Lower lobe of right lung (tissue), 2 donors: Measurements from ENCODE around the gene WBP2. TPM values are rescaled to one million over a fixed set of nuclear protein-coding genes. Genes with fewer than 3 reads are reported as not detected.
A peak's percentile ranks its signal among the peaks of the same experiment; 100 is the strongest.

Experiments used
- ATAC-seq, 2 donors: fragments of 200-7000 bp; cut with Tn5 transposase; one replicate each; pipeline ENCODE4 v1.9.1; 2020 to 2022; ENCODE audit warnings: mild to moderate bottlenecking in 2 of 2, moderate library complexity in 2 of 2
- DNase-seq: peaks from one replicate; pipeline ENCODE4 v3.0.0-alpha.2; 2020
- H3K27ac ChIP-seq: fragments of 200-600 bp; one replicate; pipeline ENCODE4 v1.8.0; 2022
- H3K27me3 ChIP-seq: fragments of 200-600 bp; one replicate; pipeline ENCODE4 v1.8.0; 2022; ENCODE audit warnings: low read depth
- H3K36me3 ChIP-seq: fragments of 200-600 bp; one replicate; pipeline ENCODE4 v1.8.0; 2022; ENCODE audit warnings: mild to moderate bottlenecking
- H3K4me1 ChIP-seq: fragments of 200-600 bp; one replicate; pipeline ENCODE4 v1.8.0; 2022
- H3K4me3 ChIP-seq: fragments of 200-600 bp; one replicate; pipeline ENCODE4 v1.8.0; 2022; ENCODE audit warnings: mild to moderate bottlenecking
- H3K9me3 ChIP-seq: fragments of 200-600 bp; one replicate; pipeline ENCODE4 v1.8.0; 2022
- intact Hi-C: fragments of 100-400 bp; cut with DNase I; formaldehyde crosslinking; loops from one replicate; pipeline ENCODE4 v1.11.0; 2022
- total RNA-seq: library from RNA; stranded (reverse); fragmentation: NEBNext Ultra II Directional; extraction: Animal tissue kit (Norgen Biotek cat#: 25700); gene quantifications from one replicate; pipeline ENCODE4 v1.2.1, GENCODE V29; 2021
- TF ChIP-seq, protein P1 (sequence below): fragments of 200-600 bp; IDR thresholded peaks from one replicate; pipeline ENCODE4 v1.8.0; 2022; ENCODE audit warnings: antibody characterized with exemption, mild to moderate bottlenecking
- donor health status: DM: no; HTN: yes; CAD: no; lungs with severe emphysema.

Gene WBP2
- total RNA-seq, 1 donor from 2014 or later = 145 TPM

DNA sequence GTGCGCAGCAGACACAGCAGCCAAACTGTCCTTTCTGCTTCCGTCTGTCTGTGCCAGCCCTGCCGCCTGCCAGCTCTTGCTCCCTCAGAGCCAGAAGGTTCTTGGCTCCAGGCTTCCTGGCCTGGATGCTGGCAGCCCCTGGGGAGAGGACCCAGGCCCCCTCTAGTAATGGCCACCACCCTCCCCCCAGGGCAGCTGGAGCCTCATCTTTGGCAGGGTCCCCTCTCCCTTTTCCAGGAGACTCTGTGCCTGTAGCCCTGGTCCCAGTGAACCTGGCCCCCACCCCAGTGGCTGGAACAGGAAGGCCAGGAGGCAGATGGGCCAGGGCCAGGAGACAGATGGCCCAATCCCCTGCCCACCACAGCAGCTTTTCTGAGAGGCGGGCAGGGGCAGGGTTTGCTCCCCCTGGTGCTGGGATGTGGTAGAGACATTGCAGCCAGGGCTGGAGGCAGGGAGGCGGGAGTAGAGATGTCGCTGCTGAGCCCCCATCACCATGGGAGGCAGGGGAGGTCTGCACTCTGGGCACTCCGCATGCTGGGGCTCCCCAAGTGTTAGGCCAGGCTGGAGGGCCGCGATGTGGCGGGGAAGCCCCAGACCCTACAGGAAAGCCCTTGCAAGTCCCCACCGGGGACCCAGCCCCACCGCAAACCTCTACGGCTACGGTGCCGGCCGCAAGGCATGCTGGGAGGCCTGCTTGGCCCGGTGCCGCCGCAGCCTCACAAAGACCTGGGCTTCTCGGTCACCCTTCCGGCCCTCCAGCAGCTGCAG, 27.6 kb downstream of the WBP2 start:
- H3K9me3 ChIP-seq = no peaks in the 10 kb centered on the region
- TF ChIP-seq, protein P1, sequence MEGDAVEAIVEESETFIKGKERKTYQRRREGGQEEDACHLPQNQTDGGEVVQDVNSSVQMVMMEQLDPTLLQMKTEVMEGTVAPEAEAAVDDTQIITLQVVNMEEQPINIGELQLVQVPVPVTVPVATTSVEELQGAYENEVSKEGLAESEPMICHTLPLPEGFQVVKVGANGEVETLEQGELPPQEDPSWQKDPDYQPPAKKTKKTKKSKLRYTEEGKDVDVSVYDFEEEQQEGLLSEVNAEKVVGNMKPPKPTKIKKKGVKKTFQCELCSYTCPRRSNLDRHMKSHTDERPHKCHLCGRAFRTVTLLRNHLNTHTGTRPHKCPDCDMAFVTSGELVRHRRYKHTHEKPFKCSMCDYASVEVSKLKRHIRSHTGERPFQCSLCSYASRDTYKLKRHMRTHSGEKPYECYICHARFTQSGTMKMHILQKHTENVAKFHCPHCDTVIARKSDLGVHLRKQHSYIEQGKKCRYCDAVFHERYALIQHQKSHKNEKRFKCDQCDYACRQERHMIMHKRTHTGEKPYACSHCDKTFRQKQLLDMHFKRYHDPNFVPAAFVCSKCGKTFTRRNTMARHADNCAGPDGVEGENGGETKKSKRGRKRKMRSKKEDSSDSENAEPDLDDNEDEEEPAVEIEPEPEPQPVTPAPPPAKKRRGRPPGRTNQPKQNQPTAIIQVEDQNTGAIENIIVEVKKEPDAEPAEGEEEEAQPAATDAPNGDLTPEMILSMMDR = peak; percentile 67
- H3K27ac ChIP-seq = peak overlapping the region; percentile 71
- peak overlapping the region; percentile 39 for H3K4me3 ChIP-seq
- peaks cover 81% of the 10 kb centered on the region for H3K36me3 ChIP-seq
- DNase-seq (no peak), ATAC-seq (peak; percentile 39 to 64)
- no peaks in the 10 kb centered on the region for H3K27me3 ChIP-seq
- H3K4me1 ChIP-seq = peaks cover 20% of the 10 kb centered on the region
- intact Hi-C loops = no loop called here

DNA sequence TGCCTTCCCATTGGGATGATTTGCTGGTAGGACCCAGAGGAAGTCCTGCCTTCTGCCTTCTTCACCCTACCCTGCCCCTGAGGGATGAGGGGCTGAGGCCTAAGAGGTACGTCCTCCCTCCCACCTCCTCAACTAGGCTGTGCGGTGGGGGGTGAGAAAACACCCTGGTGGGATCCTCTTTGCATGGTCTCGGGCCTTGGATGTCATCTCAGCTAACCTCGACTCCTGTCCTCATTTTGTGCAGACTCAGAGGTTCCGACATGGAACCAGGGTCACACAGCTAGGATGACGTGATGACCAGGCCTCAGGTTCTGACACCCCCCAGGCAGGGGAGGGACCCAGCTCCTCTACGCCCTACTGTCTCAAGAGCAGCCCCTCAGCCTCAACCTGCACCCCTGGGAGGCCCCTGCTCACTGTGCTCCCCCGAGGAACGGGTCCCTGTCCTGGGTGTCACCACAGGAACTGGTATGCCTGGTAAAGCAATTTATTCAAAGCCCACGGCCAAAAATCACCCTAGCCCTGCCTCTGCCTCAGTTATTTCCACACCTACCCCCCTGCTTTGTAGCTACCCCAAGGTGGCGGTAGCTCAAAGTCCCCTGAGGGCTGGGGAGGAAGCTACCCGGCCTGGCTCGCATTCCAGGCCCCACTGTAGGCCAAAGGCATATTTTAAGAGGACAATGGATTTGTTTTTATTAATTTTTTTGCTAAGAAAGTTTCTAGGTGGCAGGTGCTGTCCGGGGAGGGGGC, 28.4 kb downstream of the WBP2 start:
- H3K4me1 ChIP-seq = peaks cover 20% of the 10 kb centered on the region
- TF ChIP-seq, protein P1 = no peak
- no peak for DNase-seq
- no peaks in the 10 kb centered on the region for H3K27me3 ChIP-seq
- no peak overlapping the region for H3K4me3 ChIP-seq
- intact Hi-C loops = no loop called here
- H3K9me3 ChIP-seq = no peaks in the 10 kb centered on the region
- peak overlapping the region; percentile 71 for H3K27ac ChIP-seq
- no peak for ATAC-seq
- peaks cover 89% of the 10 kb centered on the region for H3K36me3 ChIP-seq

DNA sequence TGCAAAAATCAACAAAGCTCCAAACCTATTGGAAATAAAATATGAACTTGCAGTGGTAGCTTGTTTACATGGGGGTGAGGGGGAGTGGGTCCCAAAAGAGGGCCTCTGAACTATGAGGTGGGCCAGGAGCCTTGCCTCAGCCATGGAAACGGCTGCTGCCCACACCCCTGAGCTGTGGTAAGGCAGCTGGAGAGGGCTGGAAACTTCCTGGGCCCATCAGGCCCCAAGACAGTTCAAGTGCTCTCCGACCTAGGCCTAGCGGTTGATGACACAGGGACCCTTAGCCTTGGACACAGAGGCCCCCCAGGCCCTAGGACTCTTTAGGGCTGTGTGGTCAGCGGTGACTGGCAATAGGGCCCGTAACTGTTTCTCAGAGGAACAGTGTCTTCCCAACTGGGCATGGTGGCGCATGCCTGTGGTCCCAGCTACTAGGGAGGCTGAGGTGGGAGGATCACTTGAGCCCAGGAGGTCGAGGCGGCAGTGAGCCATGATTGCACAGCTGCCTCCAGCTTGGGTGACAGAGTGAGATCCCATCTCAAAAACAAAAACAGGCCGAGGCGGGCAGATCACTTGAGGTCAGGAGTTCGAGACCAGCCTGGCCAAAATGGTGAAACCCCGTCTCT, 29.3 kb downstream of the WBP2 start:
- H3K9me3 ChIP-seq = no peaks in the 10 kb centered on the region
- H3K4me3 ChIP-seq = no peak overlapping the region
- no peaks in the 10 kb centered on the region for H3K27me3 ChIP-seq
- ATAC-seq (no peak), DNase-seq (no peak)
- H3K4me1 ChIP-seq = peaks cover 20% of the 10 kb centered on the region
- intact Hi-C loops = no loop called here
- TF ChIP-seq, protein P1 = no peak
- H3K36me3 ChIP-seq = peaks cover 93% of the 10 kb centered on the region
- no peak overlapping the region for H3K27ac ChIP-seq

DNA sequence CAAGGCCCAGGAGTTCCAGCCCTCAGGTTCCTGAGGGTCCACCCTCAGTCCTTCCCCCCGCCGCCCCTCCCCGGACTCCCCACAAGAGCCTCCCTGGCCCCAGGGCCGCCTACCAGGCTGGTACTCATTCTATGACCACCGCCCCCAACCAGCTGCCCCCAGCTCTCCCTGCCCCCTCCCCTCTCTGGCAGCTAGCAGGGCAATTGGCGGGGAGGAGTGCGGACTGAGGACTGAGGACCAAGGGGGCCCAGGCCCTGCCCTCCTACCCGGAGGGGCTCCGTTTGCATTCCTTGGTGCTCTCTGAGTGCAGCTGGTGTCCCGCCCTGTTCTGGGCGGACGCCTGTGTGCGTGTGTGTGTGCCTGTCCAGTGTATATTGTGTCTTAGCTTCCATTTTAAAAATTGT, 30.0 kb downstream of the WBP2 start:
- ATAC-seq = no peak
- Histone ChIP-seq H3K4me3 (no peak overlapping the region), H3K36me3 (peaks cover 93% of the 10 kb centered on the region), H3K27ac (no peak overlapping the region), H3K9me3 (no peaks in the 10 kb centered on the region), H3K27me3 (no peaks in the 10 kb centered on the region), H3K4me1 (peaks cover 20% of the 10 kb centered on the region)
- no peak for DNase-seq
- intact Hi-C loops = no loop called here
- TF ChIP-seq, protein P1 = no peak

DNA sequence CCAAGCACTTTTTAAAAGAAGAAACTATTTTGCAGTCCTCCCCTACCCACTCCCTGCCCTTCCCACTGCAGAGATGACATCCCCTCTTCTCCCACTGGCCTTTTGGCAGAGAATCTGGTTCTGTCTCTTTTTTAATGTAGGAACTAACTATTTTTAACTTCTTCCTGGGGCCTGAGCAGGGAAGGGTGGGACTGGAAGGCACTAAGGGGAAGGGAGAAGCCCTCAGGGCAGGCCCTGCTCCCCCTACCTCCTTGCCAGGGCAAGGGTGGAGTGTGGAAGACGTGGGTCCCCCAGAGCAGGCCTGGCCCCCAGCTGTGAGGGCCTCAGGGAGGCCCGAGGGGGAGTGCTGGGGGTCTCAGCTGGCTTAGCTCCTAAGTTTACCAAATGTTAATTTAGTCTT, 30.5 kb downstream of the WBP2 start:
- intact Hi-C loops = no loop called here
- H3K27ac ChIP-seq = no peak overlapping the region
- TF ChIP-seq, protein P1 = no peak
- no peak for DNase-seq
- no peak overlapping the region for H3K4me3 ChIP-seq
- H3K4me1 ChIP-seq = peaks cover 20% of the 10 kb centered on the region
- H3K36me3 ChIP-seq = peaks cover 93% of the 10 kb centered on the region
- ATAC-seq = no peak
- H3K27me3 ChIP-seq = no peaks in the 10 kb centered on the region
- H3K9me3 ChIP-seq = no peaks in the 10 kb centered on the region
